ENCODE results near the gene SH3BP5.

DNA sequence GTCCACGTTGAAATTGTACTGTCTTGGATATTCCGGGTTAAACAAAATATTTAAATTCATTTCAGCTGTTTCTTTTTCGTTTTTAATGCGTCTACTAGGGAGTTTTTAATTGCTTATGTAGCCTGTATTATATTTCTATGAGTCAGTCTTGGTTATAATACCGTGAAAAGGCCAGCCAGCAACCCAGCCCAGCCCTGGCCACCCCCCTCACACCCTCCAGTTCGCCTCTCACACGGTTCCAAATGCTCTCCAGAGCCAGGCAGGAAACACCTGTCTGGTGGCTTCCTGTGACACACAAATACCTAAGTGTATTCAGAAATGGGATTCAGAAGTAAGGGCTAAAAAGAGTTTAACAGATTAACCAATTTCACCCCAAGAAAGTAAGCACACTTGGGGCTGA lies 4.4 kb downstream of the SH3BP5 start:
- TF ChIP-seq, protein P1, sequence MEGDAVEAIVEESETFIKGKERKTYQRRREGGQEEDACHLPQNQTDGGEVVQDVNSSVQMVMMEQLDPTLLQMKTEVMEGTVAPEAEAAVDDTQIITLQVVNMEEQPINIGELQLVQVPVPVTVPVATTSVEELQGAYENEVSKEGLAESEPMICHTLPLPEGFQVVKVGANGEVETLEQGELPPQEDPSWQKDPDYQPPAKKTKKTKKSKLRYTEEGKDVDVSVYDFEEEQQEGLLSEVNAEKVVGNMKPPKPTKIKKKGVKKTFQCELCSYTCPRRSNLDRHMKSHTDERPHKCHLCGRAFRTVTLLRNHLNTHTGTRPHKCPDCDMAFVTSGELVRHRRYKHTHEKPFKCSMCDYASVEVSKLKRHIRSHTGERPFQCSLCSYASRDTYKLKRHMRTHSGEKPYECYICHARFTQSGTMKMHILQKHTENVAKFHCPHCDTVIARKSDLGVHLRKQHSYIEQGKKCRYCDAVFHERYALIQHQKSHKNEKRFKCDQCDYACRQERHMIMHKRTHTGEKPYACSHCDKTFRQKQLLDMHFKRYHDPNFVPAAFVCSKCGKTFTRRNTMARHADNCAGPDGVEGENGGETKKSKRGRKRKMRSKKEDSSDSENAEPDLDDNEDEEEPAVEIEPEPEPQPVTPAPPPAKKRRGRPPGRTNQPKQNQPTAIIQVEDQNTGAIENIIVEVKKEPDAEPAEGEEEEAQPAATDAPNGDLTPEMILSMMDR (conservative IDR thresholded peaks at IDR 0.05; ENCODE audit: low read depth, low read length) = no peak
- no peak for TF ChIP-seq EZH2 (IDR thresholded peaks at IDR 0.05; ENCODE audit: borderline replicate concordance, low read depth, low read length, poor library complexity, severe bottlenecking)
